GM18526 (cell line): ENCODE measurements around the gene DGAT2L6.

Experiments used
- POLR2A ChIP-seq: IDR thresholded peaks from 3 replicates; pipeline ENCODE4 v1.6.1; 2011; ENCODE audit not compliant: insufficient read length; ENCODE audit errors: extremely low read depth

The DGAT2L6 gene, protein sequence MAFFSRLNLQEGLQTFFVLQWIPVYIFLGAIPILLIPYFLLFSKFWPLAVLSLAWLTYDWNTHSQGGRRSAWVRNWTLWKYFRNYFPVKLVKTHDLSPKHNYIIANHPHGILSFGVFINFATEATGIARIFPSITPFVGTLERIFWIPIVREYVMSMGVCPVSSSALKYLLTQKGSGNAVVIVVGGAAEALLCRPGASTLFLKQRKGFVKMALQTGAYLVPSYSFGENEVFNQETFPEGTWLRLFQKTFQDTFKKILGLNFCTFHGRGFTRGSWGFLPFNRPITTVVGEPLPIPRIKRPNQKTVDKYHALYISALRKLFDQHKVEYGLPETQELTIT

DNA sequence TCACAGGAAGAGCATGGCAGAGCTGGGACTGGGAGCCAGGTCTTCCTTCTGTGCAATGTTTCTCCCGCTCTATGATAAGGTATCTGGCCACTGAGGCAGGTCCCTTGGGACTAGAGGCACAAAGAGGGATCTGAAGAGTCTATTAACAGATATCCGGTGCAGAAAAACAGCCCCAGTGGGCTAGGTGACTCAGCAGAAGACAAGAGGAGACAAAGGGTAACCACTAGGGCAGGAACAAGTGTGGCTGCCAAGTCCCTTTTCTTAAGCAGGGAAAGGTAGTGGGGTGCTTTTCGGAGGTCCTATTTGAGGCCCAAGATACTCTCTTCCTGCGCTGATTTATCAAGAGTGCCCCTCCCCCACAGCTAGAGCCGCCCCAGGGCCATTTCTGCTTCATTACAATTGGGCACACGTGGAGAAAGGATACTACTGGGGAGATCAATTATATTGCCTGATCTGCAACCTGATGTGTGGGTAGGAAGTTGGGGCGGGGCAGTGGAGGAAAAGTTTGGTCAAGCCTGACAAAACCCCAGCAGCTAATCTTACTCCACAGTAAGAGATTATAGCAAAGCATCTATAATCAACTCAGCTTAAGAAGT lies at the start of gene DGAT2L6:
Gene DGAT2L6, plus strand, starts transcription at position 546 of the 596 bp plus-strand sequence. CDS start 100 bp downstream, outside the sequence.
- no peak for TF ChIP-seq POLR2A

DNA sequence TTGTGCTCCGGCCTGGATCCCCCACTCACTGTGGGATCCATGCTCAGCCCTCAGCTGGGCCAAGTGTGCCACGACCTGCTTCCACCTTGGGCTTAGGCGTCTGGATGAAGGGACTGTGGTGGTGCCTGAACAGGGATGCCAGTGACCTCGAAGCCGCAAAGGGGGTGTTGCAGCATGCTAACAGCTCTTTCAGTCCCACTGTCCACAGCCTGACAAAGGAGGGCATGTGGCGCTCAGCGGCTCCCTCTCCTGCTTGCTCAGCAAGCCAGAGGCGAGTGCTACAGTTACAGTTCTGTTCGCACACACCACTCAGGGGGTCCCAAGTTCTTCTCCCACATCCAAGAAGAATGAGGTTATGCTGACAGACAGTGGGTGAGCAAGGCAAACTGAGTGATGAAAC lies 49.2 kb upstream of the DGAT2L6 start:
- TF ChIP-seq POLR2A: no peak

DNA sequence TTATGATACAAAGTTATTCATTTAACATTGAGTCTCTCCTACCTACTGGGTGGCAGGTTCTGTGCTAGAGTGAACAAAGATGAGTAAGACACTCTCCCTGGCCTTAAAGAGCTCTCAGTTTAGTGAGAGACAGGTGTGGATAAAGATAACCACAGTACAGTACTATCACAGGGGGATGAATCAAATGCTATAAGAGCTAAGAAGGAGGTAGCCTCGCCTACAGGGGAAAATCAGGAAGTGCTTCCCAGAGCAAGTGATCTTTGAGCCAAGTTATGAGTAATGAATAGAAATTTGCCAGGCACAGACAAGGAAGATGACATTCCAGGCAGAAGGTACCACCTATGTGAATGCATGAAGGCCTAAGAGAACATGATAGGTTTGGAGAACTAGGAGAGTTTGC lies 47.5 kb upstream of the DGAT2L6 start:
- no peak for TF ChIP-seq POLR2A

DNA sequence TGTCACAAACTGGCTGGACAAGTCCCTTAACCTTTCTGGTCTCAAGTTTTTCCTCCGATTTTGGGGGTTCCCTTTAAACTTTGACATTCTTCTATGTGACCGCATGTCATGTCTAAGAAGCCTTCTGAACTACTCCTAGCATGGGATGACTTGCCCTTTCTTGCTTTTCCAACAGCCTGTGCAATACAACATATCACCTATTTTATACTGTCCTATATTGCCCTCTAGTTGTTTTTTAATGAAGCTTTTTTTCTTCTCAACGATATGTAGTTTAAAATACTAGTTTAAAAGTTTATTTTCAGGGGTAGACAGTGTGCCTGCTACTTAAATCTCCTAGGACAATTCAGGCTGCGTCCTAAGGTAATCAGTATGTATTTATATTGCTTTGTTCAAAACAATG lies 45.1 kb upstream of the DGAT2L6 start:
- no peak for TF ChIP-seq POLR2A

DNA sequence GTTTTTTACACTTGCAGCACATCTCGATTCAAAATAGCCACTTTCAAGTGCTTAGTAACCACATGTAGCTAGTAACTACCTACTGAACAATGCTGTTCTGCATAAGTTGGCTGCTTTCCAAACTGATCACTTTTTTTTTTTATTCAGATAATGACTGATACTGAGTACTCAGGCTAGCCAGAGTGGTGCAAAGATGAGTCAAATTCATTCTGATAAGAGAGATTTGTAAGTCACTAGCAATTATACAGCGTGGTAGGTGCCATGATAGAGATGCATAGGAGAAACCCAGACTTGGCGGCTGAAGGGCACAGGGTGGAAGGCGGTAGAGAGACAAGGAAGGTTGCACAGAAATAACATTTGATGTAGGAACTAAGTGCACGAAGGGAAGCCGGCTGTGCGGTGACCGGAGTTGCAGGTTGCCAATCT lies 44.4 kb upstream of the DGAT2L6 start:
- TF ChIP-seq POLR2A: no peak

DNA sequence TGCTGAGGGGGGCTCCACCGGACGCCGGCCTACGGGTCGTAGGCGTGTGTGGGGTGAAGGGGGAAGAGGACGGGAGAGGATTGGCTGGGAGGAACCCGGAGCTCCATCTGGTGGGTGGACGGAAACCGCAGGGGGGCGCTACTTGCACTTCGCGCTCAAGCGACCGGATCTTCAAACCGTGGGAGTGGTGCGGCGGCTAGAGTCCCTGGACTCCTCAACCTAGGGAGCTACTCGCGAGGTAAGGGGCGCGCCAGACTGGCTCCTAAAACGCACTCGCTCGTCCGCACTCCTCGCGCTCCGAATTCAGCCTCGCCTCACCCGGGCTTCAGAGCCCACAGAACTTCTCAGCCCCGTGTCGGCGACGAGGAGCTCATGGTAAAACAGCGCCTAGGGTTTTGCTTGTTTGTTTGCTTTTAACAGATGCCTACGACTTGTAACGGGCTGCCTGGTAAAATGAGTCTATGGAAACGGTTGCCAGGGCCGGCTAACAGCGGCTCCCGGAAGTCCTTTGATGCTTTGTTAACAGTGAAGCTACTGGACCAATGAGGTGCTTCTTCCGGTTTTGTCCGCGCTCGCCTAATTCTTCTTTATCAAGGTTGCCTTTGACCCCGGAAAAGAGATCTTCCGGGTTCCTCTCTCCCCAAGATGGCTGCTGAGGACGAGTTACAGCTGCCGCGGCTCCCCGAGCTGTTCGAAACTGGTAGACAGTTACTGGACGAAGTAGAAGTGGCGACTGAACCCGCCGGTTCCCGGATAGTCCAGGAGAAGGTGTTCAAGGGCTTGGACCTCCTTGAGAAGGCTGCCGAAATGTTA lies 43.8 kb upstream of the DGAT2L6 start, which contains the start of gene IGBP1:
Gene IGBP1, plus strand, starts transcription at position 145 of the 813 bp plus-strand sequence. Its CDS starts 501 bp downstream, at position 646.
- peak; percentile 66 for TF ChIP-seq POLR2A

DNA sequence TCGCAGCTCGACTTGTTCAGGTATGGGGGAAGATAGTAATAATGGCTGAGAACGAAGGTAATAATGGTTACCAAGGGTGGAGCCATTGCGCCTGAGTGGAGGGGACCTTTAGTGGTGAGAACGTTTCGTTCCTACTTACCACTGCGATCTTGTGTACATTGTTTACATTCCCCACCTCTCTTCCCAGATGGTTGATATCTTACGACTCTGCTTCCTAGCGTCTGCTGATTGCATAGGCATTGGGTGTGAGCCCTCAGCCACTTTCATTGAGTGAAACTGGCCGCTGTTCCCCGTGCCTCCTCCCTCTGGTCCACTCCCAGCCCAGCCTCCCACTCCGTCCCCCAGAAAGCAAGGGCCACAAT lies 43.2 kb upstream of the DGAT2L6 start:
- no peak for TF ChIP-seq POLR2A

DNA sequence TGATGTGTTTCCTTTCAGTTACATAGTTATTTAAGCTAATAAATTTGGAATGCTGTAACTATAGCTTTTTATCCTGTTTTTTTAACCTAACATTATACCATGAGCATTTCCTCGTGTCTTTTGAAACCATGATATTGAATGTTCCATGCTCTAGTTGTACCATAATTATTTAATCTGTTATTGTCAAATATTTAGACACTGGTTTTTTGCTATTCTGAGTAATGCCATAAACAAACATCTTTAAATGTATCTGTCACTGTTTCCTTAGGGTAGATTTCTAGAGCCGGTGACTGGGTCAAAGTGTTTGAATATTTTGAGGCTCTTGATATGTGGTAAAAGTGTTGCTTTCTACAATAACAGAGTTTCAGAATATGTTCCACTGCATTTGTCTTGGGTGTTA lies 38.7 kb upstream of the DGAT2L6 start:
- TF ChIP-seq POLR2A: no peak

DNA sequence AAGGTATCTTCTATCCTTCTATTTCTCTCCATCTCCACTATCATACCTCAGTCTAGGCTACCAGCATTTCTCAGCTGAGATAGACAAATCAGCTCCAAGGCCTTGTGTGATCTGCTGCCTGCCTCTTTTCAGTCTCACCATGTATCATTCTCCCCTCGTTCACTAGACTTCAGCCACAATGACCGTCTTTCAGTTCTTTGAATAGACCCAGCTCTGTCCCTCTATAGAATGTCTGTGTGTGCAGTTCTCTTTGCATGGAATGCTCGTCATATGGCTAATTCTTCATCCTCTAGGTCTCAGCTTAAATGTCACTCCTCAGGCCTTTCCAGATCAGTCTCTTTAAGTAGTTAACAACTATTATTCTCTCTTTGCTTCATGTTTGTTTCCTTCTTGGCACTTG lies 37.5 kb upstream of the DGAT2L6 start:
- TF ChIP-seq POLR2A: no peak

DNA sequence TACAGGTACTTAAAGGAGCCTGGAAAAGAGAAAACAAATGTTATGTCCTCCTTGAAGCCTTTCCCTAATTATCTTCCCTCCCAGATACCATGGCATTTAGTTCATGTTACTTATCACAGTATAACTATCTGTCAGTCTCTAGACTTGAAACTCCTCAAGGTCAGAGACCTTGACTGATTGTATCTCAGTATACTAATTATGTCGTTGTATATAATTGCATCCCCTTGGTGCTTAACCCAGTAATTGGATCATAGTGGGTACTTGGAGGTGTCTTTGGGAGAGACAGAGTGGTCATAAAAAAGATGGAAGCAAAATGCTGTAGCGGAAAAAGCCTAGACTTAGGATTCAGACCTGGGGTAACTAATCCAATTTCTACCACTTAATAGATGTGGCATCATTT lies 35.9 kb upstream of the DGAT2L6 start:
- TF ChIP-seq POLR2A: no peak

DNA sequence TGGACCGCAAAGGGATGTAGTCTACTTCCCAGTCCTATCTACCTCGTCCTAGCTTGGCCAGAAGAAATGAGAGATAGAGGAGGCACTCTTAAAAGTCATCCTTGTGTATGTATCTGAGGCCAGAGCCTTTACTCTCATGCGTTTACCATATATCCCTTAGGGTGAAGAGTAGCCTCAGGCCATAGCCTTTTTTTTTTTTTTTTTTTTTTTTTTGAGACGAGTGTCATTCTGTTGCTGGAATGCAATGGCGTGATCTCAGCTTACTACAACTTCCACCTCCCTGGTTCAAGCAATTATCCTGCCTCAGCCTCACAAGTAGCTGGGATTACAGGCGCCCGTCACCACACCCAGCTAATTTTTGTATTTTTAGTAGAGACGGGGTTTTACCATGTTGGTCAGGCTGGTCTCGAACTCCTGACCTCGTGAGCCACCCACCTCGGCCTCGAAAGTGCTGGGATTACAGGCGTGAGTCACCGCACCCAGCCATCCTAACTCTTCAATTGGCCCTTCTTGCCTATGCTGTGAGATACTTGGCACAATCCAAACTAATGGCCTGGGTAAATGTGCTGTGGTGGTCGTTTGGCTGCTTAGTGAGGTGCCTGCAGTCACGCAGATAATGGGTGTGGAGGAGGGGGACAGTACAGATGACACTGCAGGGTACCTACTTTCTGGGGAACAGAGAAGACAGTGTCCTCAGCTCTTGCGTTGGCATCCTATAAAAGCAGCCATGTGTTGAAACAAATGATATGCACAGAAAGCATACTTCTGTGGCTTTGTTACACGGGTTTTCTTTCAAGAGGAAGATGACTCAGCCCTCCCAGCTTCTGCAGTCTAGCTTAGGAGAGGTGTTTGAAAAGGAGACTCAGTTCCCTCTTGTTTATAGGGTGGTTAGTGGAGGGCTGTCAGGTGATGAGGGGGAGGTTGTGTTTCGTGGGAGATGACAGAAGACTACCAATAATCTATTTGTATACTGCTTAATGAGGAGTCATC lies 10.4 kb upstream of the DGAT2L6 start:
- no peak for TF ChIP-seq POLR2A

DNA sequence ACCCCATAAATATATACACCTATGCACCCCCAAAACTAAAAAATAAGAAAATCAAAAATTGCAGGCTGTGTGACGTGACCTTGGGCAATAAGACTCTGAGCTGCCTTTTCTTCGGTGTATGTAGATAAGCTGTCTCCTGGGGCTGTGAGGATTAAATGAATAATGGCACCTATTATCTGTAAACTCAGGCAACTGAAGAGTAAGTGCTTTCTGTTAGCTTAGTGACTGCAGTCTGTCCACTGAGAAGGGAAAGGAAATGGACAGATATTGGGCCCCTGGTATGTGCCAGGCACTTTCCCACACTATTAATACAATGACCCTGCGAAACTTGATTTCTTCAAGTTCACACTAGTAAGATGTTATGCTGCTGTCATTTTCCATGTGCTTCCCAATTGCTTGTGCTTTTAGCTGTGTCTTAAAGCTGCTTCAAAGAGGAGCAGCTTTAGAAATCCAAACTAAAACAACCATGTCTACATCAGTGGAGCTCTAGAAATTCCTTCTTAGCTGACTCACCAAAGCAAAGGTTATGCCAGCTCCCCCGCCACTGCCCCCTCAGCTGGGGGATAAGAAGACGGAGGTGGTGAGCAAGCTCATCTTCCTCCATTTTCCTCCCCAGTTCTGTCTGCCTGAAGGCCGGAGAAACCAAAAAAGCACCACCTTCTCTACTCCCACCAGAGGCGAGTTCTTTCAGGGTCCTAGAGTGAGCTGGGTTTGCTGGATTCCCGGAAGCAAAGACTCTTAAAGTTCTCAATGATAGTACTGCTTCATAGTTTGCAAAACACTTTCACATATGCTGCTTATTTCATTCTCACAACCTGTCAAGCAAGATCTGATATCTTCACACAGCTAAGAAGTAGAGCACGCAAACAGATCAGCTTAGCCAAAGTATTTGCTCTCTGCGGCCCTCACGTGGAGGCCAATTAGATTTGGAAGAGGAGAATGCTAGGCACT lies 8.8 kb upstream of the DGAT2L6 start:
- TF ChIP-seq POLR2A: no peak

DNA sequence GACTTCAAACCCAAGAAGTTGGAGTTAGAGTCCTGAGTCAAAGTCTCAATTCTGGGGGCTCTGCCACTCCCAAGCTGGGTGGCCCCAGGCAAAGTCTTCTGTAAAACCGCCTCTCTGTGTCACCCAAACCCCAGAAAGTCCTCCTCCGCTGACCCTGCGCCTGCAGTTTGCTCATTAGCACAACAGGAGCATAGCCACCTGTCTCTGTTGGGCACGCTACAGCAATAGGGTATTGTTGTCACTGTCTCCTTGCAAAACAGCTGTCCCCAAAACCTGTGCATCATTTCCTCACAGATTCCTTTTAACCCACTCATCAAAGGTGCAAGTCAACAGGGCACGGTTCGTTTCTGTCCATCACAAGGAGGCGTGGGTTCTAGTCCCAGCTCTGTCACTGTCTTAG lies 8.0 kb upstream of the DGAT2L6 start:
- no peak for TF ChIP-seq POLR2A

DNA sequence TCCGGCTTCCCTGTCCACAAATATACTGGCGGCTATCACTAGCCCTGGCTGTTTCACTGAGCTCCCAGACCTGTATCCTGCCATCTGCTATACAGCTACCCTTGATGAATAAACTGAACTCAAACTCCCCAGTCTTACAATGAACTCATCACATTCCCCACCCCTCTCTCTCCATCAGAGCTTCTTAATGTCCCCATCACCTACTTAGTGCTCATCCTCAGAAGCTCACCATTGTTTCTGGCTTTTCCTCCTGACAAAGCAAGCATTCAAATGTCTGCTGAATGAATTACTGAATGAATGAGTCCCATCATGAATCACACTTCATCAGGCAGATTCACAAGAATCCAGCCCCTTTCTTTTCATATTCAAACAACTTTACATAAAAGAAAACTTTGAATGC lies 5.7 kb upstream of the DGAT2L6 start:
- no peak for TF ChIP-seq POLR2A

DNA sequence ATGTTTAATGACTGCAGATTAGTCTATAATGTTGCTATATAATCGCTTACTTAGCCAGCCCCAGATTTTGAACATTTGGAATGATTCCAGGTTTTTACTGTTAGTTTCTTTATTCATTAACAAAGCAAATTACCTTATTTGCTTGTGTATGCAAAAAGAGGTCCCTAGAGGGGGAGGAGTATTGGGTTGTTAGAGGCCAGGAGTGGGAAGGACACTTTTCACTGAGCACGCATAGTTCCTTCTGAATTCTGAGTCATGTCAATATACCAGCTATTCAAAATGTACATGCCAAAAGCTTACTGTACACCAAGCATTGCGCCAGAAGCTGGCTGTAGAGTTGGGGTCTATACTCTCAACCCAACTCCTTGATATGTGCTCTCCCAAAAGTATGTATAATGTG lies 5.1 kb upstream of the DGAT2L6 start:
- TF ChIP-seq POLR2A: no peak
